C4-2B (cell line): Measurements from ENCODE around the gene LLGL1.

Experiments used
- H3K27ac ChIP-seq: fragments of 450-650 bp; 2 replicates; pipeline ENCODE4 v1.5.1; 2017
- CTCF ChIP-seq: fragments of 450-650 bp; conservative IDR thresholded peaks from 2 replicates; pipeline ENCODE4 v1.5.1; 2017; ENCODE audit warnings: mild to moderate bottlenecking
- ZFX ChIP-seq: fragments of 450-650 bp; IDR thresholded peaks from 2 replicates; pipeline ENCODE4 v1.6.1; 2017

The LLGL1 gene

GRCh38 chr17:18194804-18195203, 30.6 kb upstream of the LLGL1 start:
- TF ChIP-seq ZFX (no peak), CTCF (no peak)
- no peak overlapping the region for H3K27ac ChIP-seq

GRCh38 chr17:18195246-18195645, 30.2 kb upstream of the LLGL1 start:
- TF ChIP-seq CTCF: no peak
- no peak for TF ChIP-seq ZFX
- H3K27ac ChIP-seq: no peak overlapping the region

GRCh38 chr17:18197535-18198194, 27.8 kb upstream of the LLGL1 start:
- TF ChIP-seq ZFX (no peak), CTCF (no peak)
- H3K27ac ChIP-seq: no peak overlapping the region

- H3K27ac ChIP-seq: no peak overlapping the region
These were observed 26.9 kb upstream of the LLGL1 start for GRCh38 chr17:18198530-18198929.

GRCh38 chr17:18201108-18201507, 24.3 kb upstream of the LLGL1 start:
- no peak overlapping the region for H3K27ac ChIP-seq
- TF ChIP-seq ZFX: no peak
- TF ChIP-seq CTCF: no peak

More at GRCh38 chr17:18198530-18198929, 26.9 kb upstream of the LLGL1 start:
- TF ChIP-seq ZFX: no peak
- no peak for TF ChIP-seq CTCF

GRCh38 chr17:18203308-18203707, 22.1 kb upstream of the LLGL1 start:
- no peak overlapping the region for H3K27ac ChIP-seq
- TF ChIP-seq ZFX (no peak), CTCF (no peak)

GRCh38 chr17:18205861-18206260, 19.6 kb upstream of the LLGL1 start:
- no peak overlapping the region for H3K27ac ChIP-seq
- TF ChIP-seq CTCF (no peak), ZFX (no peak)
